CD14-positive monocyte (primary cell): ENCODE data around the gene GAST. TPM values are rescaled to one million over a fixed set of nuclear protein-coding genes. Genes with fewer than 3 reads are reported as not detected.

Experiments
- DNase-seq, 3 donors: peaks; one replicate each; pipeline ENCODE4 v3.0.0-alpha.2; 2011 to 2022
- H2AFZ ChIP-seq: 2 replicates; pipeline ENCODE4 v1.6.0; 2012; ENCODE audit warnings: mild to moderate bottlenecking, low read depth, low read length, inconsistent platforms; ENCODE audit not compliant: insufficient read depth, poor library complexity, severe bottlenecking
- H3K27ac ChIP-seq, 2 donors: 1 replicate in 1 of 2; 2 replicates in 1 of 2; pipeline ENCODE4 v1.5.1; 2012 to 2013; ENCODE audit warnings: low read length in 2 of 2, control low read depth in 1 of 2, inconsistent platforms in 1 of 2, low read depth in 1 of 2, mild to moderate bottlenecking in 1 of 2
- H3K27me3 ChIP-seq, 2 donors: one replicate each; pipeline versions ENCODE4 v1.6.0 to v1.6.1; 2011 to 2013; ENCODE audit warnings: low read length in 2 of 2; ENCODE audit not compliant: control insufficient read depth in 2 of 2, insufficient read depth in 2 of 2
- H3K36me3 ChIP-seq, 2 donors: replicated peaks in 1 of 2; 1 replicate in 1 of 2; 2 replicates in 1 of 2; pipeline versions ENCODE4 v1.5.1 to v1.6.1; 2012 to 2013; ENCODE audit warnings: low read length in 2 of 2, control low read depth in 1 of 2, inconsistent platforms in 1 of 2, mild to moderate bottlenecking in 1 of 2; ENCODE audit not compliant: insufficient read depth in 2 of 2, control insufficient read depth in 1 of 2
- H3K4me1 ChIP-seq, 2 donors: 1 replicate in 1 of 2; 2 replicates in 1 of 2; pipeline versions ENCODE4 v1.5.1 to v1.6.1; 2012 to 2013; ENCODE audit warnings: low read length in 2 of 2, control low read depth in 1 of 2, inconsistent platforms in 1 of 2, mild to moderate bottlenecking in 1 of 2, moderate library complexity in 1 of 2; ENCODE audit not compliant: insufficient read depth in 2 of 2, control insufficient read depth in 1 of 2
- H3K4me2 ChIP-seq: replicated peaks from 2 replicates; pipeline ENCODE3; 2012; ENCODE audit warnings: low read length, moderate library complexity, mild to moderate bottlenecking; ENCODE audit not compliant: poor library complexity, severe bottlenecking; ENCODE audit errors: extremely low read depth
- H3K4me3 ChIP-seq, 3 experiments: fragments of 200-600 bp in 1 of 3; sonication (generic) in 1 of 3; replicated peaks in 1 of 3; 1 replicate in 2 of 3; 2 replicates in 1 of 3; pipeline ENCODE4 v1.5.1; 2011 to 2013; ENCODE audit warnings: low read length in 3 of 3, mild to moderate bottlenecking in 3 of 3, control low read depth in 2 of 3, low read depth in 2 of 3, inconsistent platforms in 1 of 3, moderate library complexity in 1 of 3
- H3K79me2 ChIP-seq: 2 replicates; pipeline ENCODE4 v1.6.0; 2012; ENCODE audit warnings: mild to moderate bottlenecking, control low read depth, inconsistent platforms, low read length, moderate library complexity; ENCODE audit not compliant: insufficient read depth
- H3K9ac ChIP-seq: 2 replicates; pipeline ENCODE4 v1.6.0; 2017; ENCODE audit warnings: low read length, mild to moderate bottlenecking; ENCODE audit not compliant: insufficient read depth, poor library complexity, severe bottlenecking
- H3K9me3 ChIP-seq, 2 donors: replicated peaks in 1 of 2; 1 replicate in 1 of 2; 2 replicates in 1 of 2; pipeline versions ENCODE4 v1.5.1 to v1.6.1; 2012 to 2013; ENCODE audit warnings: low read length in 2 of 2, control low read depth in 1 of 2; ENCODE audit not compliant: control insufficient read depth in 1 of 2, insufficient read depth in 1 of 2
- H4K20me1 ChIP-seq: 2 replicates; pipeline ENCODE4 v1.6.0; 2012; ENCODE audit warnings: mild to moderate bottlenecking, low read length, control low read depth, moderate library complexity; ENCODE audit not compliant: insufficient read depth
- H3K27ac Mint-ChIP-seq, 7 donors: one replicate each; pipeline ENCODE4 v1.8.0; 2020; ENCODE audit warnings: mild to moderate bottlenecking in 7 of 7, mixed read lengths in 7 of 7, moderate library complexity in 6 of 7, inconsistent platforms in 2 of 7
- H3K27me3 Mint-ChIP-seq, 3 donors: one replicate each; pipeline ENCODE4 v1.8.0; 2021 to 2022; ENCODE audit warnings: low read depth in 3 of 3, mild to moderate bottlenecking in 3 of 3, mixed read lengths in 3 of 3, moderate library complexity in 3 of 3, inconsistent platforms in 1 of 3
- H3K36me3 Mint-ChIP-seq, 2 donors: one replicate each; pipeline ENCODE4 v1.8.0; 2020; ENCODE audit warnings: mixed read lengths in 2 of 2, inconsistent platforms in 1 of 2, mild to moderate bottlenecking in 1 of 2
- H3K4me1 Mint-ChIP-seq: one replicate; pipeline ENCODE4 v1.8.0; 2020; ENCODE audit warnings: mild to moderate bottlenecking, mixed read lengths
- H3K4me3 Mint-ChIP-seq, 2 donors: one replicate each; pipeline ENCODE4 v1.8.0; 2020; ENCODE audit warnings: mild to moderate bottlenecking in 2 of 2, mixed read lengths in 2 of 2, moderate library complexity in 1 of 2
- H3K9me3 Mint-ChIP-seq, 7 donors: one replicate each; pipeline ENCODE4 v1.8.0; 2020 to 2022; ENCODE audit warnings: mixed read lengths in 7 of 7, mild to moderate bottlenecking in 6 of 7, moderate library complexity in 6 of 7, inconsistent platforms in 2 of 7
- CTCF ChIP-seq: fragments of 200-600 bp; IDR thresholded peaks from one replicate; pipeline ENCODE4 v1.8.0; 2022; ENCODE audit warnings: antibody characterized with exemption, mild to moderate bottlenecking
- WGBS: methylation state at CpG from one replicate; pipeline ENCODE4 v1.1.5; 2013; ENCODE audit warnings: missing lambda C conversion rate; ENCODE audit not compliant: insufficient coverage; 5-methylcytosine and 5-hydroxymethylcytosine counted together
- intact Hi-C, 2 donors: fragments of 100-400 bp; cut with micrococcal nuclease; formaldehyde crosslinking; loops; one replicate each; pipeline versions ENCODE4 v1.15.0 to v1.15.1; 2023
- polyA plus RNA-seq, 3 donors: library from polyadenylated mRNA; depleted of rRNA in 1 of 3; unstranded in 2 of 3; stranded (reverse) in 1 of 3; fragments of 300-500 nt in 2 of 3; fragments of >200 nt in 1 of 3; fragmentation: Illumina TruSeq in 2 of 3; gene quantifications; 1 replicate in 2 of 3; 2 replicates in 1 of 3; pipeline ENCODE4 v1.2.3, GENCODE V29; 2012 to 2021

The GAST gene
- polyA plus RNA-seq, 3 donors, result not detected

GRCh38 chr17:41679740-41680425, 32.2 kb upstream of the GAST start:
- H3K9ac ChIP-seq, result no peak overlapping the region
- H3K4me3 ChIP-seq, result no peak overlapping the region
- no peak overlapping the region for H2AFZ ChIP-seq
- no peaks in the 10 kb centered on the region for H3K36me3 ChIP-seq
- peaks cover 0 to 2% of the 10 kb centered on the region in 2 donors for H3K36me3 Mint-ChIP-seq
- TF ChIP-seq CTCF, result no peak
- H3K4me2 ChIP-seq, result no peak overlapping the region
- H3K4me1 Mint-ChIP-seq, result peaks cover 58% of the 10 kb centered on the region
- no peaks in the 10 kb centered on the region for H3K27me3 ChIP-seq
- peak overlapping the region; percentile 98 to 99 (median 99) for H3K27ac Mint-ChIP-seq
- H3K4me1 ChIP-seq, result peaks cover 35 to 61% of the 10 kb centered on the region in 2 donors
- no peaks in the 10 kb centered on the region for H4K20me1 ChIP-seq
- H3K79me2 ChIP-seq, result no peaks in the 10 kb centered on the region
- peaks cover 0 to 3% (median 0%) of the 10 kb centered on the region in 7 donors for H3K9me3 Mint-ChIP-seq
- no peak for DNase-seq
- WGBS, result 91% methylated on average over 4 of the region's 5 CpGs
- H3K27me3 Mint-ChIP-seq, result peaks cover 0 to 3% (median 0%) of the 10 kb centered on the region in 3 donors
- peak overlapping the region in 1 of 2 donors; percentile 81 for H3K4me3 Mint-ChIP-seq
- peak overlapping the region; percentile 89 to 93 for H3K27ac ChIP-seq
- intact Hi-C loops, result loop anchor here in 1 of 2 donors (5.0 kb wide), 1 partner anchor 183 kb away; no protein-coding TSS in a partner anchor
- H3K9me3 ChIP-seq, result no peaks in the 10 kb centered on the region

DNA sequence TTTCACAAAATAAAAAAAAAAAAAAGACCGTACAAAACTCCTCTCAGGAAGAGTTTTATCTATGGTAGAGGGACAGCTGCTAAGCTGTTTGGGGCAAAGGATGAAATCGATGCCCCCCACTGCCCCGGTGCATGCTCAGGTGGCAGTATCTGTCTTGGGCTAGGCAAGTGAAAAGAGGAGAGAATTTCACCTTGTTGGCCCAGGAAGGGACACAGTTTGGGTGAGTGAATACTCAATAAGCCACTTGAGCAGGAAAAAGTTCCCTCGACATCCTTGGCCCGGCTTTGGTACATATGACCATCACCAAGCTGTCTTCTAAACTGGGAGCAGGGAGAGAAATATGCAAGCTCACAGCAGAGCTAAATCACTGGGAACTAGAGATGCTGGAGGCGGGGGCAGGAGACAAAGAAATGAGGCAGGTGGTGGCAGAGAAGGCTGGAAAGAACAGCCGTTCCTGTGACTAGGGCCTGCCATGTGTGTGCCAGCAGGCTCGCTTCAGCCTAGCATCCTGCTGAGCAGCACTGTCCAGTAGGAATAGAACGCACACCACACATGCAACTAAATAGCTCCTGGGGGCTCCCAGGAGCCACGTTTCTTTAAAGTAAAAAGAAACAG, 31.6 kb upstream of the GAST start:
- Histone ChIP-seq H3K27ac (no peak overlapping the region), H3K36me3 (no peaks in the 10 kb centered on the region), H3K4me1 (peaks cover 35 to 59% of the 10 kb centered on the region in 2 donors), H4K20me1 (no peaks in the 10 kb centered on the region), H2AFZ (no peak overlapping the region), H3K79me2 (no peaks in the 10 kb centered on the region), H3K9me3 (no peaks in the 10 kb centered on the region), H3K4me3 (no peak overlapping the region), H3K4me2 (no peak overlapping the region), H3K9ac (no peak overlapping the region), H3K27me3 (no peaks in the 10 kb centered on the region)
- peaks cover 57% of the 10 kb centered on the region for H3K4me1 Mint-ChIP-seq
- WGBS, result 89% methylated on average over 5 of the region's 10 CpGs
- H3K36me3 Mint-ChIP-seq, result peaks cover 0 to 2% of the 10 kb centered on the region in 2 donors
- intact Hi-C loops, result no loop called here
- peak overlapping the region in 3 of 7 donors; percentile 18 to 54 (median 53) for H3K27ac Mint-ChIP-seq
- peaks cover 0 to 3% (median 0%) of the 10 kb centered on the region in 3 donors for H3K27me3 Mint-ChIP-seq
- peaks cover 0 to 3% (median 0%) of the 10 kb centered on the region in 7 donors for H3K9me3 Mint-ChIP-seq
- no peak for DNase-seq
- no peak overlapping the region for H3K4me3 Mint-ChIP-seq
- TF ChIP-seq CTCF, result no peak
